ENCODE measurements around the gene MDK.
"Not testable (repeated sequence)": the region's sequence is repeated elsewhere in the genome, so short reads cannot be mapped to it uniquely, and the experiment has no call there.

Gene MDK

DNA sequence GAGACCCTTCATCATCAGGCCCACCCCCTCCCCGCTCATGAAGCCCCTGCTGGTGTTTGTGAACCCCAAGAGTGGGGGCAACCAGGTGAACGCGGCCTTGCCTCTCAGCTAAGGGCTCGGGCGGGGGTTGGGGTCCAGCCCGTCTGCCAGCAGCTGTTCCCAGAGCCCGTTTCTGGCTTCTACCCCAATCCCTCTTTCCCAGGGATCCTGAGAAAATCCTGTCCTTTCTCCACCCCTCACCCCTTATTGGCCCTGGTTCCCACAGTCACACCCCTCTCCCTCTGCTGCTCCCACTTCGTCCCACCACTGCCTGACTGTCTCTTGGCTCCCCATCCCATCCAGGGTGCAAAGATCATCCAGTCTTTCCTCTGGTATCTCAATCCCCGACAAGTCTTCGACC, 9.4 kb upstream of the MDK start:
- Histone ChIP-seq H2BK15ac (ENCODE audit: low read depth, poor library complexity, severe bottlenecking) (no peak overlapping the region), H3K9ac (ENCODE audit: low read length) (no peak overlapping the region), H2AFZ (ENCODE audit: low read depth, low read length) (no peak overlapping the region), H3K27ac (ENCODE audit: low read length, poor library complexity, severe bottlenecking) (no peak overlapping the region), H4K91ac (ENCODE audit: low read length) (no peak overlapping the region), H3K79me1 (replicated peaks; ENCODE audit: low read length, poor library complexity, severe bottlenecking) (peaks cover 24% of the 10 kb centered on the region), H3K9me3 (ENCODE audit: control insufficient read depth, low read length) (no peaks in the 10 kb centered on the region), H3K27me3 (ENCODE audit: control insufficient read depth in 1 of 2, insufficient read depth in 1 of 2, low read length in 2 of 2) (no peaks in the 10 kb centered on the region), H3K4me1 (ENCODE audit: control insufficient read depth, insufficient read depth, low read depth, low read length) (peaks cover 37% of the 10 kb centered on the region), H3K14ac (ENCODE audit: low read length in 2 of 2) (no peak overlapping the region), H4K8ac (ENCODE audit: low read length) (no peak overlapping the region), H2BK120ac (ENCODE audit: low read depth, low read length) (no peak overlapping the region), H3K18ac (ENCODE audit: low read depth in 1 of 2, low read length in 2 of 2) (no peak overlapping the region), H3K4ac (ENCODE audit: low read depth in 1 of 2, low read length in 2 of 2) (no peak overlapping the region), H3K4me2 (ENCODE audit: low read length, poor library complexity, severe bottlenecking) (no peak overlapping the region), H2BK5ac (ENCODE audit: low read depth, low read length, poor library complexity, severe bottlenecking) (no peak overlapping the region), H3K36me3 (ENCODE audit: control insufficient read depth in 1 of 2, insufficient read depth in 2 of 2, low read depth in 1 of 2, low read length in 2 of 2) (peaks cover 45 to 84% of the 10 kb centered on the region in 2 experiments), H3K4me3 (ENCODE audit: insufficient read depth in 1 of 2, low read depth in 1 of 2, low read length in 2 of 2) (no peak overlapping the region), H2BK12ac (ENCODE audit: low read length in 2 of 2) (no peak overlapping the region), H2AK5ac (ENCODE audit: low read length, severe bottlenecking) (no peak overlapping the region), H3K23ac (ENCODE audit: low read length in 2 of 2) (no peak overlapping the region)
- 92% methylated on average over 10 of the region's 10 CpGs for WGBS
- no peak for DNase-seq

GRCh38 chr11:46372501-46372900, 9.0 kb upstream of the MDK start:
- not testable (repeated sequence) for H4K91ac ChIP-seq (ENCODE audit: low read length); H3K27me3 ChIP-seq (ENCODE audit: control insufficient read depth in 1 of 2, insufficient read depth in 1 of 2, low read length in 2 of 2); H4K8ac ChIP-seq (ENCODE audit: low read length); H3K23ac ChIP-seq (ENCODE audit: low read length in 2 of 2); H3K27ac ChIP-seq (ENCODE audit: low read length, poor library complexity, severe bottlenecking); H3K9me3 ChIP-seq (ENCODE audit: control insufficient read depth, low read length); H3K9ac ChIP-seq (ENCODE audit: low read length); H3K4me3 ChIP-seq (ENCODE audit: insufficient read depth in 1 of 2, low read depth in 1 of 2, low read length in 2 of 2); H3K4me2 ChIP-seq (ENCODE audit: low read length, poor library complexity, severe bottlenecking); H2BK120ac ChIP-seq (ENCODE audit: low read depth, low read length); H3K18ac ChIP-seq (ENCODE audit: low read depth in 1 of 2, low read length in 2 of 2); H3K14ac ChIP-seq (ENCODE audit: low read length in 2 of 2); H2AK5ac ChIP-seq (ENCODE audit: low read length, severe bottlenecking); H2BK15ac ChIP-seq (ENCODE audit: low read depth, poor library complexity, severe bottlenecking); H2BK12ac ChIP-seq (ENCODE audit: low read length in 2 of 2); H2AFZ ChIP-seq (ENCODE audit: low read depth, low read length); H3K4ac ChIP-seq (ENCODE audit: low read depth in 1 of 2, low read length in 2 of 2); H2BK5ac ChIP-seq (ENCODE audit: low read depth, low read length, poor library complexity, severe bottlenecking); DNase-seq
- Histone ChIP-seq H3K36me3 (ENCODE audit: control insufficient read depth in 1 of 2, insufficient read depth in 2 of 2, low read depth in 1 of 2, low read length in 2 of 2) (peaks cover 45 to 85% of the 10 kb centered on the region in 2 experiments), H3K79me1 (replicated peaks; ENCODE audit: low read length, poor library complexity, severe bottlenecking) (peaks cover 24% of the 10 kb centered on the region), H3K4me1 (ENCODE audit: control insufficient read depth, insufficient read depth, low read depth, low read length) (peaks cover 32% of the 10 kb centered on the region)
- 96% methylated on average over 15 of the region's 15 CpGs for WGBS

DNA sequence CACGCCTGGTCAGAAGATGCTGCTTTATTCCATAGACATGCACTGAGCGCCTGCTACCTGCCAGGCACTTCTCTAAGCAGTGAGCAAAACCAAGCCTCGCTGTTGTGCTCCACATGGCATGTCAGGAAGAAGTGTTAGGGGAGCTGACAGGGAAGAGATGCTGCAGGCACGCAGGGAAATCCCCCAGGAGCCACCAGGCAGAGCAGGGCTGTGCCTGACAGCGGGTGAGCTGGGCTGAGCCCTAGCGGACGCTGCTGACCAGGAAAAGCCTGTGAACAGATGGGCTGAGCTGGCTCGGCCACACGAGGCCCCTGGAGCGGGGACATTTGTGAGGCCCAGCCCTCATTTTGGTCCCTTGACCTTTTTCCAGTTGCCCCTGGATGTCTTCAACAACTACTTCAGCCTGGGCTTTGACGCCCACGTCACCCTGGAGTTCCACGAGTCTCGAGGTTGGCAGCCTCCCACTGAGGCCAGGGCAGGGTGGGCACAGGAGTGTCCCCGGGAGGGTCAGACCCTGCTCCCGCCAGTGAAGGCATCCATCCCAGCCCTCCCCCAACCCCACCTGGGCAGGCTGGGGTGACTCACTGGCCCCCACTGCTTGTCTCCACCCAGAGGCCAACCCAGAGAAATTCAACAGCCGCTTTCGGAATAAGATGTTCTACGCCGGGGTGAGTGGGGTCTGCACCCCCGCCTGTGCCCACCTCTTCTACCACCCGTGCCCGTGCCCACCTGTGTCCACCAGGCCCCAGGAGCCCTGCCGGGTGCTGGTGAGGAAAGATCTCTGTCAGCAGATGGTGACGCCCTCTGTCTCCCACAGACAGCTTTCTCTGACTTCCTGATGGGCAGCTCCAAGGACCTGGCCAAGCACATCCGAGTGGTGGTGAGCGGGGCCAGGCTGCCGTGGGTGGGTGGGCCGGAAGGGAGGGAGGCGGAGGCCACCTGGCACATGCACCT, 7.4 kb upstream of the MDK start:
- no peak overlapping the region for H2BK15ac ChIP-seq (ENCODE audit: low read depth, poor library complexity, severe bottlenecking)
- no peak overlapping the region for H2AFZ ChIP-seq (ENCODE audit: low read depth, low read length)
- peaks cover 34% of the 10 kb centered on the region for H3K4me1 ChIP-seq (ENCODE audit: control insufficient read depth, insufficient read depth, low read depth, low read length)
- DNase-seq: no peak
- H3K4me3 ChIP-seq (ENCODE audit: insufficient read depth in 1 of 2, low read depth in 1 of 2, low read length in 2 of 2): no peak overlapping the region
- no peak overlapping the region for H3K23ac ChIP-seq (ENCODE audit: low read length in 2 of 2)
- no peak overlapping the region for H2BK5ac ChIP-seq (ENCODE audit: low read depth, low read length, poor library complexity, severe bottlenecking)
- H2BK120ac ChIP-seq (ENCODE audit: low read depth, low read length): no peak overlapping the region
- no peak overlapping the region for H2BK12ac ChIP-seq (ENCODE audit: low read length in 2 of 2)
- H3K9ac ChIP-seq (ENCODE audit: low read length): no peak overlapping the region
- H3K9me3 ChIP-seq (ENCODE audit: control insufficient read depth, low read length): no peaks in the 10 kb centered on the region
- 86% methylated on average over 30 of the region's 30 CpGs for WGBS
- no peak overlapping the region for H3K27ac ChIP-seq (ENCODE audit: low read length, poor library complexity, severe bottlenecking)
- H3K14ac ChIP-seq (ENCODE audit: low read length in 2 of 2): no peak overlapping the region
- peak overlapping the region; percentile 29 for H4K91ac ChIP-seq (ENCODE audit: low read length)
- no peak overlapping the region for H3K18ac ChIP-seq (ENCODE audit: low read depth in 1 of 2, low read length in 2 of 2)
- no peak overlapping the region for H2AK5ac ChIP-seq (ENCODE audit: low read length, severe bottlenecking)
- no peak overlapping the region for H4K8ac ChIP-seq (ENCODE audit: low read length)
- H3K4ac ChIP-seq (ENCODE audit: low read depth in 1 of 2, low read length in 2 of 2): no peak overlapping the region
- no peak overlapping the region for H3K4me2 ChIP-seq (ENCODE audit: low read length, poor library complexity, severe bottlenecking)
- peaks cover 45 to 91% of the 10 kb centered on the region in 2 experiments for H3K36me3 ChIP-seq (ENCODE audit: control insufficient read depth in 1 of 2, insufficient read depth in 2 of 2, low read depth in 1 of 2, low read length in 2 of 2)
- H3K79me1 ChIP-seq (replicated peaks; ENCODE audit: low read length, poor library complexity, severe bottlenecking): peaks cover 19% of the 10 kb centered on the region
- H3K27me3 ChIP-seq (ENCODE audit: control insufficient read depth in 1 of 2, insufficient read depth in 1 of 2, low read length in 2 of 2): no peaks in the 10 kb centered on the region

DNA sequence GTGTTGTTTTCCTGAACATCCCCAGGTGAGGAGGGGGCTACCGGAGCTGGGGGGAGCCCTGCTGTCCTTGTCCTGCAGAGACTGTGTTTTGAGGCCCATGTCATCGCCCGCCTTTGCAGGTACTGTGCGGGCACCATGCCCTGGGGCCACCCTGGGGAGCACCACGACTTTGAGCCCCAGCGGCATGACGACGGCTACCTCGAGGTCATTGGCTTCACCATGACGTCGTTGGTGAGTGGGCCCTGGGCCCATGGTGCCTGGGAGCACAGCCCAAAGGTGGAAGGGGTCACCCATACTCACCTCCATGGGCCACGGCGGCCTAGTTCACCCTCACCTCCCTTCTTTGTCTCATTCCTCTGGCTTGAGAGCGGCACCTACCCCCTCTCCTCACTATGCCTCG, 6.7 kb upstream of the MDK start:
- Histone ChIP-seq H2AFZ (ENCODE audit: low read depth, low read length) (no peak overlapping the region), H3K36me3 (ENCODE audit: control insufficient read depth in 1 of 2, insufficient read depth in 2 of 2, low read depth in 1 of 2, low read length in 2 of 2) (peaks cover 42 to 84% of the 10 kb centered on the region in 2 experiments), H3K27me3 (ENCODE audit: control insufficient read depth in 1 of 2, insufficient read depth in 1 of 2, low read length in 2 of 2) (no peaks in the 10 kb centered on the region), H3K14ac (ENCODE audit: low read length in 2 of 2) (no peak overlapping the region), H3K4ac (ENCODE audit: low read depth in 1 of 2, low read length in 2 of 2) (no peak overlapping the region), H2AK5ac (ENCODE audit: low read length, severe bottlenecking) (no peak overlapping the region), H2BK12ac (ENCODE audit: low read length in 2 of 2) (no peak overlapping the region), H4K8ac (ENCODE audit: low read length) (no peak overlapping the region), H3K4me1 (ENCODE audit: control insufficient read depth, insufficient read depth, low read depth, low read length) (peaks cover 33% of the 10 kb centered on the region), H3K9me3 (ENCODE audit: control insufficient read depth, low read length) (no peaks in the 10 kb centered on the region), H3K79me1 (replicated peaks; ENCODE audit: low read length, poor library complexity, severe bottlenecking) (peaks cover 17% of the 10 kb centered on the region), H2BK120ac (ENCODE audit: low read depth, low read length) (no peak overlapping the region), H3K9ac (ENCODE audit: low read length) (no peak overlapping the region), H2BK5ac (ENCODE audit: low read depth, low read length, poor library complexity, severe bottlenecking) (no peak overlapping the region), H3K27ac (ENCODE audit: low read length, poor library complexity, severe bottlenecking) (no peak overlapping the region), H3K18ac (ENCODE audit: low read depth in 1 of 2, low read length in 2 of 2) (no peak overlapping the region), H3K4me3 (ENCODE audit: insufficient read depth in 1 of 2, low read depth in 1 of 2, low read length in 2 of 2) (no peak overlapping the region), H4K91ac (ENCODE audit: low read length) (no peak overlapping the region), H3K4me2 (ENCODE audit: low read length, poor library complexity, severe bottlenecking) (no peak overlapping the region), H2BK15ac (ENCODE audit: low read depth, poor library complexity, severe bottlenecking) (no peak overlapping the region), H3K23ac (ENCODE audit: low read length in 2 of 2) (no peak overlapping the region)
- WGBS: 95% methylated on average over 15 of the region's 15 CpGs
- no peak for DNase-seq
